ENCODE measurements around the gene LRP2.

LRP2 gene

DNA sequence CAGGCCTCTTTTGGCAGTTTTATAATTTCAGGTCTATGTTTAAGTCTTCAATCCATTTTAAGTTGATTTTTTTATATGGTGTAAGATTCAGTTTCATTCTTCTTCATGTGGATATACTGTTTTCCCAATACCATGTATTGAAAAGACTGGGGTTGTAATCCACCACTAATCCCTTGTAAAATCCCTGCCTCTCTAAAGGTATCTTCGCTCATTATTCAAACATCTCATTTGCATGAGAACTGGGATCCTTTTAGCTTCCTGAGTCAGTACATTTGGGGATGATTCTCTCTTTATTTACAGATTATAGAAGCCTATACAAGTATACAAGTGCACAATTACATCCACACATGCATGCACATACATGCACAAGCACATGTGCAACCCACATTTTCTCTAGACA, 267.7 kb downstream of the LRP2 start:
- no peak for DNase-seq

DNA sequence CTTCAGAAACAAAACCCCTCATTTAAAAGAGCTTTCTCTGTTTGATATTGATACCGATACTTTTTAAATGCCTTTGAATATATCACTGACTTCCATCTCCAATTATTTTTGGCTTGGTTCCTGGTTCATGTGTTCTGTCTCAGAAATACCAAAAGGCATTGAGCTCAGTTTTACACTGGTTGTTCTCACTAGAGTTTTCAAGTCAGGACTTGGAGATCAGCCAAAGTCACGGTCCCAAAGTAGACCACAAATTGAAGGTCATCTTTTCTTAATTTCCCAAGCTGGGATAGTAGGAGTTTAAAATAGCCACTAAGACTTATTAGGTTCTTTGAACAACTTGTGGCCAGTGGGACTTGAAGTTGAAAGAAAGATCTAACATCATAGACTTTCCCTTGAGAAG, 268.8 kb downstream of the LRP2 start:
- no peak for DNase-seq

GRCh38 chr2:169091761-169092519, 270.4 kb downstream of the LRP2 start:
- DNase-seq = no peak

DNA sequence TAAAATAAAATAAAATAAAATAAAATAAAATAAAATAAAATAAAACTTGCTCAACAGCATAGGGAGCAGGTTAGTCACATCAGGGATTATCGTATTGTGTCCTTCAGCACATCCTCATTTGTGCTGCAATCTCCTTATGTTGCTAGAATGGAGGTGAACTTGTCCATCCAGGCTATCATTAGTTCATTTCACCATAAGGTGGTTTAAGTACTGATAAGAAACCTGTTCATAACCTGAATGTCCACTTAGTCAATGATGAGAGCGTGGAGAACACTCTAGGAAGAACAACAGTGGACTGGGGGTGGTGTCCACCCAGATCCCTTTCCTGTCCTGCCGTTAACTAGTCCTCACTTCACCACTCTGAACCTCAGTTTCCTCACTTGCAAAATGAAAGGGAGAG, 271.1 kb downstream of the LRP2 start:
- no peak for DNase-seq

GRCh38 chr2:169090133-169090820, 272.1 kb downstream of the LRP2 start:
- DNase-seq = no peak

DNA sequence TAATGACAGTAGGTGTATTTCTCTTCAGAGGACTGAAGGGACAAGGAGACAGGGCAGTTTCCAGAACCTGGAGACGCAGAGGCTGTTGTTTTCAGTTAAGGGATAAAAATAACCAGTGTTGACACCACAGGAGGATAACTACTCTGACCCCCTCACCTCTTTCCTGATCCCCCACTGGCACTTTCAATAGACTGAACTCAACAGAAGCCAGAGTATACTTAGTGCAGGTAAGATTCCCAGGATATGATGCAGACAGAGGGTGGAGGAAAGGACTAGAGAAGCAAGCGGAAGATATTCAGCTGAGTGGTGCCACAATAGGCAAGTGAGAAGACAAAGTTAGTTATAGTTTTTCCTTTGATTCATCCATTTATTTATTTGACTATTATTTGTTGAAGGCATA, 273.2 kb downstream of the LRP2 start:
- DNase-seq = no peak

DNA sequence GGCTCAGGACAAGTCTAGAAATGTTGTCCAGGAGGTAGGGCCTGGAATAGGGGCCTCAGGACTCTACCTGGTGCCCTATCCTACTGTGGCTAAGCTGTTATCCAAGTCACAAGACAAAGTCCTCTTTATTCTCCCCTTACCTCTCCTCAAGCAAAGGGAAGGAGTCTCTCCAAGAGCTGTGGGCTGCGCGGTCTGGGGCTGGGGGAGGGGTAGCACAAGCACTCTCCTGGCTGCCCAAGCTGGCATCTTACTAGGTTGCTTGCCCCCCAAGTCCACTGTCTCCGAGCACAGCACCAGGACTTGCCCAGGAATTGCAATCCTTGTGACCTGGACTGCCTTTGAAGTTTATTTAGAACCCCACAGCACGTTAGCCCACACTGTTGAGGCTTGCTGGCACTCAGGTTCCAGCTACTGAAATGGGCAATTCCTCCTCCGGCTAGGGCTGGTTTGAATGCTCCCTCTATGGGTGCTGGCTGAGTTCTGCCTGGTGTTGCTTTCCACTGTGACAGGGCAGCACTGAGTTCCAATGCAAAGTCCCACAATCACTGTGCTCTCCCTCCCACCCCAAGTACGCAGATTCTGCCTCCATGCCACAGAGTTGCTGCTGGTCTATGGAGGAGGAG, 274.5 kb downstream of the LRP2 start:
- peak in 2 of 56 donors; percentile 12 to 16 for DNase-seq

DNA sequence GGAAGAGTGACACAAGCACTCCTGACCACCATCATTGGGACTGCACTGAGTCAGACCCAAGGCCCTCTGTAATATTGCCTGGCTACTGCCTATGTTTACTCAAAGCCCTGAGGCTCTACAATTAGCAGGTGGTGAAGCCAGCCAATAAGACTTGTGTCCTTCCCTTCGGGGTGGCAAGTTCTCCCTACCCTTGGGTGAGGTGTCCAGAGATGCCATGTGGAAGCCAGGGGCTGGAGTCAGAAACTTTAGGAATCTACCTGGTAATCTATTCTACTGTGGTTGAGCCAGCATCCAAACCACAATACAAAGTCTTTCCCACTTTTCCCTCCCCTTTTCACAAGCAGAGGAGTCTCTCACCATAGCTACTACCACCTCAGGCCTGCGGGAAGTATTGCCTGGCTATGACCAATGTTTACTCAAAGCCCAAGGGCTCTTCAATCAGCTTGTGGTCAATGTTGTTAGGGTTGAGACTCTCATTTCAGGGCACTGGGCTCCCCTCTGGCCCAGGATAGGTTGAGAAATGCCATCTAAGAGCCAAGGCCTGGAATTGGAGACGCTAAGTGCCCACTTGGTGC, 275.4 kb downstream of the LRP2 start:
- DNase-seq = no peak

DNA sequence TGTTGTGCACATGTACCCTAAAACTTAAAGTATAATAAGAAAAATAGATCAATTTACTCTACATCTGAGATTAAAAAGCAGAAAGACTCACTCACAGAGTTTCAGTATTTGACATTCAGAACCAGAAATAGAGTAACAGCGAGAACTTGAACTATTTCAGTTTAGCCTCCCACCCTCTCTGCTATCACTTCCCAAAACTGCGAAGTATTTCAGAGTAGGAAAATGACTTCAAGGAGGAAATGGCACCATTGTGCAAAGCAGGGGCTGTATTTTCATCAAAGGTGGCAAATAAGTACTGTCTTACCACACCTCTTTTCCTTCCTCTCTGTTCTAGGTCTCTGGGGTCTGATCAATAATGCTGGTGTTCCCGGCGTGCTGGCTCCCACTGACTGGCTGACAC, 279.3 kb downstream of the LRP2 start:
- peak in 2 of 56 donors; percentile 7 to 12 for DNase-seq

GRCh38 chr2:169081551-169081950, 280.8 kb downstream of the LRP2 start:
- DNase-seq = no peak

GRCh38 chr2:169080250-169081069, 281.9 kb downstream of the LRP2 start:
- DNase-seq = peak in 1 of 56 donors; percentile 3

DNA sequence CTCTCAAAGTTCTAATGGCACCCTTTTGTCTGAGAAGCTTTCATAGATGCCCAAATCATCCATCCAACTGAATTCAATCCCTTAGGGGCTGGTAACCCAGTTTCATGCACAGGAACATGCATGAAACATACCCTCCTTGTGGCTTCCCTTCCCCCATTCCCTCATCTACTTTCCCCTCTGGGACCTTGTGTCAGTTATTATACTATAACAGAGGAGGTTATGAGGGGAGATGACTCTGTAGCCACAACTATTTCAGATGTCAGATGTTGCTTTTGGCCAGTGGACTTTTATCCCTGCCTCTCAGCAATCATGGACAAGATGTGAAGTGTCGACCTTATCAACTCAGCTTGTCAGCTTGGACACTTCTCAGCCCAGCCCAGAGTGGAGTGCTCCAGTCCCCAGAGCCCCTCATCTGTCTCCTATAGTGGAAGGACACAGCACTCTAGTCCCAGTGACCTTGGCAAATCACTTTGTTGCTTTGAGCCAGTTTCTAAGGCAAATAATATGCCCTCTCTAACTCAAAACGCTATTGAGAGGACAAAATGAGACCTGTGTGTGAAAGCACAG, 284.6 kb downstream of the LRP2 start:
- DNase-seq = no peak
